ENCODE data around the gene CTNND2.

The CTNND2 gene

GRCh38 chr5:11737010-11737409 is 167.2 kb downstream of the CTNND2 start:
- no peak for TF ChIP-seq CTCF (conservative IDR thresholded peaks at IDR 0.05)
- no peak for TF ChIP-seq ZFX (IDR thresholded peaks at IDR 0.05)
- H3K27ac ChIP-seq: no peak overlapping the region

- TF ChIP-seq CTCF (conservative IDR thresholded peaks at IDR 0.05) (no peak), ZFX (IDR thresholded peaks at IDR 0.05) (no peak)
- H3K27ac ChIP-seq: no peak overlapping the region; the same call in 1 of the 2 replicates
Observed at GRCh38 chr5:11734369-11734768, 169.9 kb downstream of the CTNND2 start.

- H3K27ac ChIP-seq: no peak overlapping the region; the same call in 1 of the 2 replicates
- TF ChIP-seq ZFX (IDR thresholded peaks at IDR 0.05) (no peak), CTCF (conservative IDR thresholded peaks at IDR 0.05) (no peak)
Observed at GRCh38 chr5:11733840-11734192, 170.4 kb downstream of the CTNND2 start.

GRCh38 chr5:11733185-11733839 is 170.9 kb downstream of the CTNND2 start:
- H3K27ac ChIP-seq: no peak overlapping the region
- TF ChIP-seq CTCF (conservative IDR thresholded peaks at IDR 0.05) (no peak), ZFX (IDR thresholded peaks at IDR 0.05) (no peak)

GRCh38 chr5:11724940-11725339 is 179.3 kb downstream of the CTNND2 start:
- no peak overlapping the region for H3K27ac ChIP-seq
- TF ChIP-seq CTCF (conservative IDR thresholded peaks at IDR 0.05) (no peak), ZFX (IDR thresholded peaks at IDR 0.05) (no peak)

- no peak for TF ChIP-seq ZFX (IDR thresholded peaks at IDR 0.05)
- peak; percentile 80 for TF ChIP-seq CTCF (conservative IDR thresholded peaks at IDR 0.05)
- H3K27ac ChIP-seq: no peak overlapping the region
Observed at GRCh38 chr5:11719888-11720481, 184.3 kb downstream of the CTNND2 start.

GRCh38 chr5:11715461-11716196 is 188.6 kb downstream of the CTNND2 start:
- TF ChIP-seq CTCF (conservative IDR thresholded peaks at IDR 0.05) (no peak), ZFX (IDR thresholded peaks at IDR 0.05) (no peak)
- H3K27ac ChIP-seq: no peak overlapping the region

All from C4-2B (cell line).